Activated CD8-positive, alpha-beta T cell treated with anti-CD3 and anti-CD28 coated beads for 36 hours (primary cell): Measurements from ENCODE around the gene SFXN2. TPM values are rescaled to one million over a fixed set of nuclear protein-coding genes. Genes with fewer than 3 reads are reported as not detected.

ENCODE experiments used
- ATAC-seq: fragments of 200-7000 bp; cut with Tn5 transposase; one replicate; pipeline ENCODE4 v1.10.0; 2021; ENCODE audit warnings: mild to moderate bottlenecking, moderate library complexity
- CTCF ChIA-PET: fragments of 350-600 bp; sonication (Branson Sonifier 250); formaldehyde crosslinking; loops from one replicate; lab custom pipeline; 2021; ENCODE audit warnings: antibody characterized with exemption; lab: Charles Lee
- POLR2A ChIA-PET: fragments of 350-600 bp; sonication (Branson Sonifier 250); formaldehyde crosslinking; loops from one replicate; lab custom pipeline; 2021; ENCODE audit warnings: antibody characterized with exemption; lab: Charles Lee
- DNase-seq: peaks from one replicate; pipeline ENCODE4 v3.0.0-alpha.2; 2020
- H3K27ac Mint-ChIP-seq: one replicate; pipeline ENCODE4 v1.8.0; 2021; ENCODE audit warnings: mild to moderate bottlenecking, mixed read lengths
- H3K27me3 Mint-ChIP-seq: one replicate; pipeline ENCODE4 v1.8.0; 2021; ENCODE audit warnings: mixed read lengths
- H3K36me3 Mint-ChIP-seq: one replicate; pipeline ENCODE4 v1.8.0; 2021; ENCODE audit warnings: low read depth, mixed read lengths
- H3K4me1 Mint-ChIP-seq: one replicate; pipeline ENCODE4 v1.8.0; 2021; ENCODE audit warnings: low read depth, mixed read lengths
- H3K4me3 Mint-ChIP-seq: one replicate; pipeline ENCODE4 v1.8.0; 2021; ENCODE audit warnings: mild to moderate bottlenecking, moderate library complexity, mixed read lengths
- H3K9me3 Mint-ChIP-seq: one replicate; pipeline ENCODE4 v1.8.0; 2021; ENCODE audit warnings: mixed read lengths
- CTCF ChIP-seq: fragments of 200-600 bp; IDR thresholded peaks from one replicate; pipeline ENCODE4 v1.8.0; 2022; ENCODE audit warnings: antibody characterized with exemption, mild to moderate bottlenecking
- intact Hi-C: fragments of 100-400 bp; cut with micrococcal nuclease; formaldehyde crosslinking; loops from one replicate; pipeline ENCODE4 v1.10.0; 2022
- total RNA-seq, 2 experiments: library from RNA; stranded (reverse); gene quantifications; one replicate each; pipeline ENCODE4 v1.2.3, GENCODE V29; 2021

The SFXN2 gene
- total RNA-seq, 2 experiments from 2014 or later: 12.8 to 16.3 TPM

- Mint-ChIP-seq H3K9me3 (no peaks in the 10 kb centered on the region), H3K27ac (no peak overlapping the region), H3K27me3 (no peaks in the 10 kb centered on the region), H3K4me1 (peaks cover 60% of the 10 kb centered on the region), H3K4me3 (no peak overlapping the region), H3K36me3 (peaks cover 6% of the 10 kb centered on the region)
- CTCF ChIA-PET: no interaction called here
- intact Hi-C loops: no loop called here
- POLR2A ChIA-PET: no interaction called here
- DNase-seq (no peak), ATAC-seq (no peak)
- no peak for TF ChIP-seq CTCF
These were observed 65.5 kb downstream of the SFXN2 start for GRCh38 chr10:102779680-102780526.

- Mint-ChIP-seq H3K4me1 (peaks cover 57% of the 10 kb centered on the region), H3K4me3 (no peak overlapping the region), H3K36me3 (peaks cover 6% of the 10 kb centered on the region), H3K27ac (no peak overlapping the region), H3K27me3 (no peaks in the 10 kb centered on the region), H3K9me3 (no peaks in the 10 kb centered on the region)
- ATAC-seq: no peak
- no peak for TF ChIP-seq CTCF
- ChIA-PET POLR2A (no interaction called here), CTCF (no interaction called here)
- intact Hi-C loops: no loop called here
- DNase-seq: no peak
These were observed 66.0 kb downstream of the SFXN2 start for GRCh38 chr10:102780527-102780808.

- no peaks in the 10 kb centered on the region for H3K9me3 Mint-ChIP-seq
- ChIA-PET CTCF (interaction anchor here (0.6 to 1.2 kb wide), 2 partner anchors 17 to 332 kb away, joined by 4 to 5 read pairs; no protein-coding TSS in a partner anchor), POLR2A (interaction anchor here (0.6 kb wide), 1 partner anchor 119 kb away, joined by 3 read pairs; no protein-coding TSS in a partner anchor)
- H3K4me3 Mint-ChIP-seq: no peak overlapping the region
- no peak for TF ChIP-seq CTCF
- ATAC-seq (no peak), DNase-seq (no peak)
- H3K27ac Mint-ChIP-seq: no peak overlapping the region
- no peaks in the 10 kb centered on the region for H3K27me3 Mint-ChIP-seq
- intact Hi-C loops: no loop called here
- peaks cover 57% of the 10 kb centered on the region for H3K4me1 Mint-ChIP-seq
- H3K36me3 Mint-ChIP-seq: peaks cover 9% of the 10 kb centered on the region
These were observed 66.9 kb downstream of the SFXN2 start for GRCh38 chr10:102781090-102781920.

- no peaks in the 10 kb centered on the region for H3K27me3 Mint-ChIP-seq
- H3K27ac Mint-ChIP-seq: no peak overlapping the region
- intact Hi-C loops: no loop called here
- ATAC-seq (no peak), DNase-seq (no peak)
- ChIA-PET POLR2A (interaction anchor here (0.6 kb wide), 1 partner anchor 120 kb away, joined by 3 read pairs; no protein-coding TSS in a partner anchor), CTCF (interaction anchor here (0.6 to 1.2 kb wide), 2 partner anchors 17 to 332 kb away, joined by 4 to 5 read pairs; no protein-coding TSS in a partner anchor)
- peaks cover 9% of the 10 kb centered on the region for H3K36me3 Mint-ChIP-seq
- no peaks in the 10 kb centered on the region for H3K9me3 Mint-ChIP-seq
- peaks cover 53% of the 10 kb centered on the region for H3K4me1 Mint-ChIP-seq
- H3K4me3 Mint-ChIP-seq: no peak overlapping the region
- no peak for TF ChIP-seq CTCF
These were observed 67.6 kb downstream of the SFXN2 start for GRCh38 chr10:102781921-102782557.
